Astrocyte (in vitro differentiated cells and primary cell): Measurements from ENCODE around the gene METTL9. TPM values are rescaled to one million over a fixed set of nuclear protein-coding genes. Genes with fewer than 3 reads are reported as not detected.

ENCODE experiments used
- DNase-seq: peaks from one replicate; pipeline ENCODE4 v3.0.0-alpha.2; 2010; ENCODE audit warnings: low read depth
- FAIRE-seq: peaks from 2 replicates; lab custom pipeline; 2011; peaks lifted over from hg19 to GRCh38; lab: Jason Lieb, UNC
- H2AFZ ChIP-seq: 2 replicates; pipeline ENCODE4 v1.6.0; 2012; ENCODE audit warnings: low read depth, low read length, inconsistent platforms
- H3K27ac ChIP-seq: 2 replicates; pipeline ENCODE4 v1.5.1; 2011; ENCODE audit warnings: low read depth, low read length, inconsistent platforms
- H3K27me3 ChIP-seq: 2 replicates; pipeline ENCODE4 v1.6.0; 2011; ENCODE audit warnings: low read length, inconsistent platforms; ENCODE audit not compliant: insufficient read depth
- H3K36me3 ChIP-seq: 2 replicates; pipeline ENCODE4 v1.5.1; 2011; ENCODE audit warnings: low read length, inconsistent platforms; ENCODE audit not compliant: insufficient read depth
- H3K4me1 ChIP-seq: 2 replicates; pipeline ENCODE4 v1.5.1; 2011; ENCODE audit warnings: low read length, inconsistent platforms; ENCODE audit not compliant: insufficient read depth
- H3K4me2 ChIP-seq: 2 replicates; pipeline ENCODE4 v1.6.0; 2012; ENCODE audit warnings: low read length, inconsistent platforms
- H3K4me3 ChIP-seq: 2 replicates; pipeline ENCODE4 v1.5.1; 2011; ENCODE audit warnings: low read depth, mild to moderate bottlenecking, low read length, inconsistent platforms; ENCODE audit not compliant: insufficient read depth
- H3K79me2 ChIP-seq: 2 replicates; pipeline ENCODE4 v1.6.0; 2012; ENCODE audit warnings: mild to moderate bottlenecking, low read length, inconsistent platforms; ENCODE audit not compliant: insufficient read depth
- H3K9ac ChIP-seq: 2 replicates; pipeline ENCODE4 v1.6.0; 2012; ENCODE audit warnings: mild to moderate bottlenecking, low read length, inconsistent platforms
- H3K9me3 ChIP-seq: 2 replicates; pipeline ENCODE4 v1.5.1; 2012; ENCODE audit warnings: low read depth, mild to moderate bottlenecking, low read length, inconsistent platforms; ENCODE audit not compliant: insufficient read depth
- H4K20me1 ChIP-seq: 2 replicates; pipeline ENCODE4 v1.6.0; 2012; ENCODE audit warnings: low read length, inconsistent platforms; ENCODE audit not compliant: insufficient read depth
- H3K27ac Mint-ChIP-seq: one replicate; pipeline ENCODE4 v1.8.0; 2021; ENCODE audit warnings: mild to moderate bottlenecking, mixed read lengths; ENCODE audit not compliant: unreplicated experiment
- H3K27me3 Mint-ChIP-seq: one replicate; pipeline ENCODE4 v1.8.0; 2021; ENCODE audit warnings: low read depth, mixed read lengths; ENCODE audit not compliant: unreplicated experiment
- H3K36me3 Mint-ChIP-seq: one replicate; pipeline ENCODE4 v1.8.0; 2021; ENCODE audit warnings: low read depth, mixed read lengths; ENCODE audit not compliant: unreplicated experiment
- H3K4me1 Mint-ChIP-seq: one replicate; pipeline ENCODE4 v1.8.0; 2021; ENCODE audit warnings: low read depth, mixed read lengths; ENCODE audit not compliant: unreplicated experiment
- H3K4me3 Mint-ChIP-seq: one replicate; pipeline ENCODE4 v1.8.0; 2021; ENCODE audit warnings: mild to moderate bottlenecking, moderate library complexity, mixed read lengths; ENCODE audit not compliant: unreplicated experiment
- H3K9me3 Mint-ChIP-seq: one replicate; pipeline ENCODE4 v1.8.0; 2021; ENCODE audit warnings: mild to moderate bottlenecking, mixed read lengths; ENCODE audit not compliant: unreplicated experiment
- EZH2 ChIP-seq: IDR thresholded peaks from 2 replicates; pipeline ENCODE4 v1.6.1; 2012; ENCODE audit warnings: mild to moderate bottlenecking, low read length, inconsistent platforms; ENCODE audit not compliant: insufficient read depth
- total RNA-seq: library from RNA; stranded (reverse); gene quantifications from 2 replicates; pipeline ENCODE4 v1.2.1, GENCODE V29; 2021
- TF ChIP-seq, protein P1 (sequence below): IDR thresholded peaks from 2 replicates; pipeline ENCODE4 v1.5.1; 2011; ENCODE audit warnings: low read depth, mild to moderate bottlenecking, inconsistent platforms, low read length, moderate library complexity; ENCODE audit not compliant: insufficient read depth

METTL9 gene
- total RNA-seq, 1 donor from 2014 or later = 88.1 TPM

DNA sequence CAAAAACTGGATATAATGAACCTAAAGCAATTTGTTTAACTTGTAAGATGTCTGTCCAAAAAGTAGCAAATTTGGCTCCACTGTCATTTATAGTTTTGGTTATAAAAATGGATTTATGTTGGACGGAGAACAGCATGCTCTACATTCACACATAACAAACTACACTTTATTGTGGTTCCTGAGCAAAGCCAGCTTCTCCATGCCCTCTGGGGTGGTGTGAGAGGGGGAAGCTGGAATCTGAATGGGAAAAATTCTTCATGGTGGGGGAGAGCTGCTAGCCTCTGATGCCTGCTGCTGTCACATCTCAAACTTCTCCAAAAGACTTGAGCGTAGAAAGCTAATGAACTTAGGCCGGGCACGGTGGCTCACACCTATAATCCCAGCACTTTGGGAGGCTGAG, 9.8 kb upstream of the METTL9 start:
- Mint-ChIP-seq H3K27me3 (no peaks in the 10 kb centered on the region), H3K4me3 (no peak overlapping the region)

DNA sequence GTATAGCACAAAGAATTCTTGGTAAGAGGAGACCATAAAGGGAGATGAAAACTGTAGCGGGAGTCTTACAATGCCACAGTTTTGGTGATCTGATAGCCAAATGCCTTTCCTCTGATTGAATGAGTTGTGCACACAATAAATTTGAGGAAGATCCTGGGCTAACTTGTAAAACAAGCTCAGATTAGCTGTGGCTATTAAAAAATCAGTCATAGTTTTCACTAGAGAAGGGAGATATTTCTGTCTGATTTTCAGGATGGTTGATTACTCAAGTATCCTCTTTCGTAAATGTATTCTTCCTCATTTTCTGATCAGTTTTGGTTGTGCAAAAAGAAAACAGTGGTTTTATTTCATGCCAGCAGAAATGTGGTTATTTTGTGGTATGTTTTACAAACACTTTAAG, 9.1 kb upstream of the METTL9 start:
- Histone ChIP-seq H3K9ac (no peak overlapping the region), H4K20me1 (no peaks in the 10 kb centered on the region), H2AFZ (no peak overlapping the region), H3K79me2 (no peaks in the 10 kb centered on the region), H3K4me3 (no peak overlapping the region), H3K4me1 (no peaks in the 10 kb centered on the region), H3K4me2 (no peak overlapping the region), H3K27me3 (no peaks in the 10 kb centered on the region), H3K36me3 (no peaks in the 10 kb centered on the region), H3K9me3 (no peaks in the 10 kb centered on the region), H3K27ac (no peak overlapping the region)
- DNase-seq (no peak), FAIRE-seq (no peak)
- TF ChIP-seq, protein P1, sequence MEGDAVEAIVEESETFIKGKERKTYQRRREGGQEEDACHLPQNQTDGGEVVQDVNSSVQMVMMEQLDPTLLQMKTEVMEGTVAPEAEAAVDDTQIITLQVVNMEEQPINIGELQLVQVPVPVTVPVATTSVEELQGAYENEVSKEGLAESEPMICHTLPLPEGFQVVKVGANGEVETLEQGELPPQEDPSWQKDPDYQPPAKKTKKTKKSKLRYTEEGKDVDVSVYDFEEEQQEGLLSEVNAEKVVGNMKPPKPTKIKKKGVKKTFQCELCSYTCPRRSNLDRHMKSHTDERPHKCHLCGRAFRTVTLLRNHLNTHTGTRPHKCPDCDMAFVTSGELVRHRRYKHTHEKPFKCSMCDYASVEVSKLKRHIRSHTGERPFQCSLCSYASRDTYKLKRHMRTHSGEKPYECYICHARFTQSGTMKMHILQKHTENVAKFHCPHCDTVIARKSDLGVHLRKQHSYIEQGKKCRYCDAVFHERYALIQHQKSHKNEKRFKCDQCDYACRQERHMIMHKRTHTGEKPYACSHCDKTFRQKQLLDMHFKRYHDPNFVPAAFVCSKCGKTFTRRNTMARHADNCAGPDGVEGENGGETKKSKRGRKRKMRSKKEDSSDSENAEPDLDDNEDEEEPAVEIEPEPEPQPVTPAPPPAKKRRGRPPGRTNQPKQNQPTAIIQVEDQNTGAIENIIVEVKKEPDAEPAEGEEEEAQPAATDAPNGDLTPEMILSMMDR = no peak
- TF ChIP-seq EZH2 = no peak
- H3K36me3 Mint-ChIP-seq = no peaks in the 10 kb centered on the region
- H3K27me3 Mint-ChIP-seq = no peaks in the 10 kb centered on the region
- H3K9me3 Mint-ChIP-seq = no peaks in the 10 kb centered on the region
- H3K4me1 Mint-ChIP-seq = peaks cover 4% of the 10 kb centered on the region
- H3K4me3 Mint-ChIP-seq = no peak overlapping the region
- no peak overlapping the region for H3K27ac Mint-ChIP-seq

More for the DNA sequence above, 9.8 kb upstream of the METTL9 start:
- Histone ChIP-seq H3K4me2 (no peak overlapping the region), H3K79me2 (no peaks in the 10 kb centered on the region), H3K9me3 (no peaks in the 10 kb centered on the region), H3K4me1 (no peaks in the 10 kb centered on the region), H3K27me3 (no peaks in the 10 kb centered on the region), H3K36me3 (no peaks in the 10 kb centered on the region), H3K4me3 (no peak overlapping the region), H3K9ac (no peak overlapping the region), H2AFZ (no peak overlapping the region), H4K20me1 (no peaks in the 10 kb centered on the region), H3K27ac (no peak overlapping the region)
- FAIRE-seq (no peak), DNase-seq (no peak)
- no peaks in the 10 kb centered on the region for H3K9me3 Mint-ChIP-seq
- no peak for TF ChIP-seq EZH2
- TF ChIP-seq, protein P1 = no peak
- no peak overlapping the region for H3K27ac Mint-ChIP-seq
- peaks cover 4% of the 10 kb centered on the region for H3K4me1 Mint-ChIP-seq
- no peaks in the 10 kb centered on the region for H3K36me3 Mint-ChIP-seq

GRCh38 chr16:21590796-21591195, 8.6 kb upstream of the METTL9 start:
- no peak for FAIRE-seq
- Histone ChIP-seq H3K36me3 (no peaks in the 10 kb centered on the region), H4K20me1 (no peaks in the 10 kb centered on the region), H3K9ac (no peak overlapping the region), H3K27me3 (no peaks in the 10 kb centered on the region), H2AFZ (no peak overlapping the region), H3K9me3 (no peaks in the 10 kb centered on the region), H3K79me2 (no peaks in the 10 kb centered on the region), H3K4me1 (no peaks in the 10 kb centered on the region), H3K27ac (no peak overlapping the region), H3K4me3 (no peak overlapping the region), H3K4me2 (no peak overlapping the region)
- no peak for DNase-seq
- Mint-ChIP-seq H3K27ac (no peak overlapping the region), H3K4me3 (no peak overlapping the region), H3K27me3 (no peaks in the 10 kb centered on the region), H3K36me3 (no peaks in the 10 kb centered on the region), H3K4me1 (peaks cover 4% of the 10 kb centered on the region), H3K9me3 (no peaks in the 10 kb centered on the region)
- no peak for TF ChIP-seq EZH2
- TF ChIP-seq, protein P1 = no peak
